SU-DHL-6 (cell line): Measurements from ENCODE around the gene CAMKK2.

Experiments
- H2AFZ ChIP-seq: fragments of 200-600 bp; sonication (generic); 2 replicates; pipeline ENCODE4 v1.6.1; 2014; ENCODE audit warnings: low read depth, mild to moderate bottlenecking, moderate library complexity, mixed read lengths, antibody characterized with exemption, low read length; ENCODE audit not compliant: severe bottlenecking
- H3F3A ChIP-seq: fragments of 200-600 bp; shearing (Covaris generic); 2 replicates; pipeline ENCODE4 v1.6.0; 2016; ENCODE audit warnings: antibody characterized with exemption, mild to moderate bottlenecking; ENCODE audit not compliant: insufficient read depth
- H3K27ac ChIP-seq: fragments of 200-600 bp; sonication (generic); 2 replicates; pipeline ENCODE4 v1.5.1; 2016; ENCODE audit warnings: low read depth, mild to moderate bottlenecking, low read length, moderate library complexity, mixed read lengths
- H3K27me3 ChIP-seq: fragments of 200-600 bp; sonication (generic), shearing (Covaris generic); 2 replicates; pipeline ENCODE4 v1.6.0; 2014; ENCODE audit warnings: mild to moderate bottlenecking, low read length
- H3K36me3 ChIP-seq: fragments of 200-600 bp; sonication (generic); 2 replicates; pipeline ENCODE4 v1.6.1; 2014; ENCODE audit warnings: mild to moderate bottlenecking, low read length, mixed read lengths
- H3K4me2 ChIP-seq: fragments of 300-600, 200-600 bp; shearing (Covaris generic), sonication (generic); 2 replicates; pipeline ENCODE4 v1.6.0; 2014; ENCODE audit warnings: low read length, low read depth, mild to moderate bottlenecking; ENCODE audit not compliant: poor library complexity, severe bottlenecking
- H3K4me3 ChIP-seq: fragments of 200-600 bp; sonication (generic); 2 replicates; pipeline ENCODE4 v1.5.1; 2014; ENCODE audit warnings: antibody characterized with exemption, low read length, mild to moderate bottlenecking, mixed read lengths; ENCODE audit not compliant: insufficient read depth, poor library complexity, severe bottlenecking
- H3K79me2 ChIP-seq: fragments of 200-600 bp; sonication (generic); 2 replicates; pipeline ENCODE4 v1.6.1; 2014; ENCODE audit warnings: mild to moderate bottlenecking, low read length, moderate library complexity; ENCODE audit not compliant: insufficient read depth
- H3K9ac ChIP-seq: fragments of 200-600 bp; sonication (generic); 2 replicates; pipeline ENCODE4 v1.7.0; 2014; ENCODE audit warnings: mild to moderate bottlenecking, low read length
- H3K9me2 ChIP-seq: fragments of 200-600 bp; sonication (generic); replicated peaks from 2 replicates; pipeline ENCODE4 v1.6.1; 2014; ENCODE audit warnings: low read length; ENCODE audit not compliant: insufficient read depth
- H3K9me3 ChIP-seq: fragments of 200-600 bp; sonication (generic); 2 replicates; pipeline ENCODE4 v1.6.1; 2014; ENCODE audit warnings: low read length, mixed read lengths; ENCODE audit not compliant: insufficient read depth
- H4K20me1 ChIP-seq: fragments of 200-600 bp; sonication (generic); 2 replicates; pipeline ENCODE4 v1.6.1; 2014; ENCODE audit warnings: low read depth, mild to moderate bottlenecking, antibody characterized with exemption, low read length, moderate library complexity, mixed read lengths
- CTCF ChIP-seq: fragments of 200-600 bp; sonication (generic); IDR thresholded peaks from one replicate; pipeline ENCODE4 v1.5.1; 2017; ENCODE audit warnings: antibody characterized with exemption, mild to moderate bottlenecking, low read length, moderate library complexity; ENCODE audit not compliant: insufficient read depth, poor library complexity, severe bottlenecking
- EZH2phosphoT487 ChIP-seq: fragments of 200-600 bp; sonication (generic), shearing (Covaris generic); conservative IDR thresholded peaks from 2 replicates; pipeline ENCODE4 v1.6.1; 2018; ENCODE audit warnings: mild to moderate bottlenecking, antibody characterized with exemption, low read length, moderate library complexity, mixed read lengths

Gene CAMKK2

GRCh38 chr12:121279507-121279915, 17.0 kb downstream of the CAMKK2 start:
- no peaks in the 10 kb centered on the region for H3F3A ChIP-seq
- no peaks in the 10 kb centered on the region for H3K9me2 ChIP-seq
- TF ChIP-seq EZH2phosphoT487 (no peak), CTCF (no peak)
- no peak overlapping the region for H2AFZ ChIP-seq
- H3K79me2 ChIP-seq = peaks cover 10% of the 10 kb centered on the region
- no peaks in the 10 kb centered on the region for H3K36me3 ChIP-seq
- no peaks in the 10 kb centered on the region for H3K9me3 ChIP-seq
- H4K20me1 ChIP-seq = no peaks in the 10 kb centered on the region
- no peak overlapping the region for H3K9ac ChIP-seq
- no peak overlapping the region for H3K27ac ChIP-seq
- H3K4me2 ChIP-seq = no peak overlapping the region
- no peak overlapping the region for H3K4me3 ChIP-seq
- no peaks in the 10 kb centered on the region for H3K27me3 ChIP-seq

GRCh38 chr12:121279071-121279375, 17.5 kb downstream of the CAMKK2 start:
- Histone ChIP-seq H3K9me2 (no peaks in the 10 kb centered on the region), H3K27ac (no peak overlapping the region), H3K9ac (no peak overlapping the region), H3K36me3 (no peaks in the 10 kb centered on the region), H3K79me2 (peaks cover 9% of the 10 kb centered on the region), H4K20me1 (no peaks in the 10 kb centered on the region), H3K4me3 (no peak overlapping the region), H3K27me3 (no peaks in the 10 kb centered on the region), H2AFZ (no peak overlapping the region), H3F3A (no peaks in the 10 kb centered on the region), H3K4me2 (no peak overlapping the region), H3K9me3 (no peaks in the 10 kb centered on the region)
- no peak for TF ChIP-seq EZH2phosphoT487
- no peak for TF ChIP-seq CTCF

GRCh38 chr12:121278169-121279070, 18.1 kb downstream of the CAMKK2 start:
- Histone ChIP-seq H3K36me3 (no peaks in the 10 kb centered on the region), H3K9me3 (no peaks in the 10 kb centered on the region), H3K27me3 (no peaks in the 10 kb centered on the region), H4K20me1 (no peaks in the 10 kb centered on the region), H2AFZ (no peak overlapping the region), H3K4me2 (no peak overlapping the region), H3K4me3 (no peak overlapping the region), H3K79me2 (peaks cover 9% of the 10 kb centered on the region), H3K27ac (no peak overlapping the region), H3K9me2 (no peaks in the 10 kb centered on the region), H3K9ac (no peak overlapping the region), H3F3A (no peaks in the 10 kb centered on the region)
- TF ChIP-seq CTCF = no peak
- TF ChIP-seq EZH2phosphoT487 = no peak
